NCI-H1694 treated with DMSO at 0.1 percent for 48 hours (cell line): ENCODE measurements around the gene CYP2C18.
"Not testable (repeated sequence)": the region's sequence is repeated elsewhere in the genome, so short reads cannot be mapped to it uniquely, and the experiment has no call there.

ENCODE experiments used
- DNase-seq: peaks from one replicate; lab custom pipeline; 2025; lab: John Stamatoyannopoulos, UW

Gene CYP2C18

DNA sequence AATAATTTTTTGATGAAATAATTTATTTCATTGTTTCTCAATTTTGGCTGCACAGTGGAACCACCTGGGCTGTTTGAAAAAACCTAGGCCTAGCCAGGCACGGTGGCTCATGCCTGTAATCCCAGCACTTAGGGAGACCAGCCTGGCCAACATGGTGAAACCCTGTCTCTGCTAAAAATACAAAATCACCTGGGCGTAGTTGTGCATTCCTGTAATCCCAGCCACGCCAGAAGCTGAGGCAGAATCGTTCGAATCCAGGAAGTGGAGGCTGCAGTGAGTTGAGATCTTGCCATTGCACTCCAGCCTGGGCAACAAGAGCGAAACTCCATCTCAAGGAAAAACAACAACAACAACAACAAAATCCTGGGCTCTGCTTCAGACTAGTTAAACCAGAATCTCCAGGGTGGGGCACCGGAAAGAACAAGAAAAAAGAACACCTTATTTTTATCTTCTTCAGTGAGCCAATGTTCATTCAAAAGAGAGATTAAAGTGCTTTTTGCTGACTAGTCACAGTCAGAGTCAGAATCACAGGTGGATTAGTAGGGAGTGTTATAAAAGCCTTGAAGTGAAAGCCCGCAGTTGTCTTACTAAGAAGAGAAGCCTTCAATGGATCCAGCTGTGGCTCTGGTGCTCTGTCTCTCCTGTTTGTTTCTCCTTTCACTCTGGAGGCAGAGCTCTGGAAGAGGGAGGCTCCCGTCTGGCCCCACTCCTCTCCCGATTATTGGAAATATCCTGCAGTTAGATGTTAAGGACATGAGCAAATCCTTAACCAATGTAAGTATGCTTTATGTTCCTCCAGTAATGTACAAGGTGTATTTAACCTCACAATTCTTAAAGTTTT, at the start of gene CYP2C18:
Gene CYP2C18 (plus strand): TSS at position 516 of the 841 bp plus-strand sequence. CDS start 91 bp downstream, at position 607.
- DNase-seq, result no peak

DNA sequence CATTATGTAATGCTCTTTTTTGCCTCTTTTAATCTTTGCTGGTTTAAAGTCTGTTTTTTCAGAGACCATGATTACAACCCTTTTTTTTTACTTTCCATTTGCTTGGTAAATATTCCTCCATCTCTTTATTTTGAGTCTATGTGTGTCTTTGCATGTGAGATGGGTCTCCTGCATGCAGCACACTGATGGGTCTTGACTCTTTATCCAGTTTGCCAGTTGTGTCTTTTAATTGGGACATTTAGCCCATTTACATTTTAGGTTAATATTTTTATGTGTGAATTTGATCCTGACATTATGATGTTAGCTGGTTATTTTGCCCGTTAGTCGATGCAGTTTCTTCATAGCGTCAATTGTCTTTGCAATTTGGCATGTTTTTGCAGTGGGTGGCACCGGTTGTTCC, 45.4 kb upstream of the CYP2C18 start:
- not testable (repeated sequence) for DNase-seq

- DNase-seq, result no peak
Measured at GRCh38 chr10:94639902-94640301, 43.6 kb upstream of the CYP2C18 start.

- DNase-seq, result no peak
Measured at GRCh38 chr10:94640562-94640961, 43.0 kb upstream of the CYP2C18 start.

- DNase-seq, result no peak
Measured at GRCh38 chr10:94641480-94641879, 42.0 kb upstream of the CYP2C18 start.

DNA sequence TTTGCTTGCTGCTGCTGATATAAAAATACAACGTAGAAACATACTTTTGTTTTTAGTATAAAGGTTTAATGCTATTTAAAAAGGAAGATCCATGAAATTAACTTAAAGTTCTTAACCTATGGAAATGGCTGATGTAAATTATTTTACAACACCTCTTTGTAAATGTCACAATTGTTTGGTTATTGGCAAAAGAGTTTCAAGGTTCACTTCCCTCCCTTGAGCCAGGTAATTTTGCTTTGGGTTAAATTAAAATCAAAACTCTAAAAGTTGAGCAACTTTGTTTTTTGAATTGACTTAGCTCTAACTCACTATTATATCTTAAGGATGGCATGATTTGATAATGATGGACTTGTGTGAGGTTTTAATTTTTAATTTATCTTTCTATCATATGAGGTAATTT, 39.2 kb upstream of the CYP2C18 start:
- DNase-seq, result no peak

DNA sequence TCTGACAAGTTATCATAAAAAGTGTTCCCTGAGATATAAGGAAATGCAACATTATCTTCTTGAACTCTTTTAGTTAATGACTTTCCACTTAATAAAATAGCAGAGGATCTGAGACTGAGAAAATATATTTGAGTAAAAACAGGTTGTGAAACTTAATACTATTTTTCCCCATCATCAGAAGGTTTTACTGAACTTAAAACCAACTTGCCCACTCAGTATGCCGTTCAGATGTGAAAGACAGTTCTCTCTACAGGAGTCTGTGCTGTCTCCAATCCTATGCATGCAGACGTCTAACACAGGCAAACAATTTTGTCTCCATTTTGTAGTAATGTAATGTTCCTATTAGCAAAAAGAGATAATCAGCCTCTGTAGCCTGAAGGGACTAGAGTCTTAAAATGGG, 38.2 kb upstream of the CYP2C18 start:
- no peak for DNase-seq

GRCh38 chr10:94655201-94655600, 28.3 kb upstream of the CYP2C18 start:
- DNase-seq, result not testable (repeated sequence)

GRCh38 chr10:94663061-94663460, 20.5 kb upstream of the CYP2C18 start:
- DNase-seq, result not testable (repeated sequence)

- no peak for DNase-seq
Measured at GRCh38 chr10:94666391-94667102, 17.0 kb upstream of the CYP2C18 start.

GRCh38 chr10:94673614-94674321, 9.8 kb upstream of the CYP2C18 start:
- DNase-seq, result no peak

- DNase-seq, result no peak
Measured at GRCh38 chr10:94676496-94676895, 7.0 kb upstream of the CYP2C18 start.

DNA sequence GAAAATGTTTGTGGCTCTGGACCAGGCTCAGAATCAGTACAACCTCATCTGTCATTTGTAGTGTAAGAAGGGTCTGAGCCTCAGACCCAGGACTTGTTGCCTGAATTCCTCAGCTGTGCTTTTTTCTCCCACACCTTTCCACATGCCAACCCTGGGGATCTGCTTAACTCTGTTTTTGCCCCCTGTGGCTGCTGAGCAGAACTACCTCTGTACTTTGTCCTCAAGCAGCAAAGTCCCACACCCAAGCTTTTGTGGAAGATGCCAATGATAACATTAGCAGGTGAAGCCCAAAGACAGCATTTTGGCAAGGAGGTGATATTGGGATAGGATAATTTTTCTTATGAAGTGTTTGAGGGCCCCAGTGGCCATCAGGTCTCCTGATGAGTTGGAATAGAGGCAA, 5.8 kb upstream of the CYP2C18 start:
- no peak for DNase-seq

- DNase-seq, result no peak
Measured at GRCh38 chr10:94678475-94678874, 5.1 kb upstream of the CYP2C18 start.

DNA sequence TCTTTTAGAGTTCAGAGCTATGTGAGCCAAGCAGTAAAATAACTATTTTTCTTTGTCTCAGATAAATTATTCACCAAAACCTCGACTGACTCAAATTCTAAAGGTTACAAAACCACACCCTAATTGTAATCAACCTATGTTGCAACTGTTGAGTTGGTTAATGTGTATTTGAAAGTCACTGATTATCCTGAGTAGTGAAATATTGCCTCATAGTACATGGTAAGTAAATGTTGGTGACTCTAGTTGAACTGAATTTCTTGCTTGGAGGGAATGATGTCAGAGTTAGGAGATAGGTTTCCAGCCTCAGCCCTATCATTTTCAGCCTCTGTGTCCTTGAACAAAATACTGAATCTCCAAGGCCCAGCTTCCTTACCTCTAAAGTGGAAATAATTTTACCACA, 3.0 kb upstream of the CYP2C18 start:
- DNase-seq, result no peak

GRCh38 chr10:94682636-94683035, 893 bp upstream of the CYP2C18 start:
- DNase-seq, result not testable (repeated sequence)

- DNase-seq, result no peak
Measured at GRCh38 chr10:94687625-94688248, 4.2 kb downstream of the CYP2C18 start.

DNA sequence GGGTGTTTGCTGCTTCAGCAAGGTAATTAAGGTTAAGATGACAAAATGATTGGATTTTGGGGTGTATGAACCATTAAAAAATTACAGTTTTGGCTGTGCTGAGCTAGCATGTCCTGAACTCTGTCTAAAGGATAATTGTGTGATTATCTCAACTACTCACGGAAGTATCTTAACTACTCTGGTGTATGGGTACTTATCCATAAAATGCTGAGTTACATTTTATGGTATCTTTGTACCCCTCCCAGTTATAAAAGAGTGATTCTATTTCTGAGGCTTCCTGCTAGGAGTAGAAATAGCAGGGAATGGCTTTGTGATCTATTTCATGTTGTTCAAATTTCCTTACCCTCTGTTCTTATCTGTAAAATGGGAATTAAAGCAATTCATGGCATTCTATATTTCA, 22.6 kb downstream of the CYP2C18 start:
- no peak for DNase-seq

DNA sequence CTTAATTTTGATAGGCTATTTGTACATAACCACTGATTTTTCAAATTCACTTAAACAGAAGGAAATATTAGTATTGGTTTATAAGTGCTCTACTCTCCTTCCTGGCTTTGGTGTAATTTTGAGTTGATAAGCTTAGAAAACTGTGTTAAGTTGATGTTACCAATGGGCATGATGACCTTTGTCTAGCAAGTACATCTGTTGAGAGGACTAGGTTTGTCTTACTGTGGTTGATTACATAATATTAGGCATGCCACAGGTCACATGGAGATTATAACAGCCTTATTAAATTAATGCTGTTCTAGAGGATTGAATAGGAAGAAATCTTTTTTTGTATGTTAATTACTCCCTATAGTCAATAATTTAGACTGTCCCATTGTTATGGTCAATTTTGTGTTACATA, 27.0 kb downstream of the CYP2C18 start:
- DNase-seq, result no peak

GRCh38 chr10:94725871-94726270, 42.3 kb downstream of the CYP2C18 start:
- DNase-seq, result no peak

- no peak for DNase-seq
Measured at GRCh38 chr10:94735197-94735596, 51.7 kb downstream of the CYP2C18 start.

DNA sequence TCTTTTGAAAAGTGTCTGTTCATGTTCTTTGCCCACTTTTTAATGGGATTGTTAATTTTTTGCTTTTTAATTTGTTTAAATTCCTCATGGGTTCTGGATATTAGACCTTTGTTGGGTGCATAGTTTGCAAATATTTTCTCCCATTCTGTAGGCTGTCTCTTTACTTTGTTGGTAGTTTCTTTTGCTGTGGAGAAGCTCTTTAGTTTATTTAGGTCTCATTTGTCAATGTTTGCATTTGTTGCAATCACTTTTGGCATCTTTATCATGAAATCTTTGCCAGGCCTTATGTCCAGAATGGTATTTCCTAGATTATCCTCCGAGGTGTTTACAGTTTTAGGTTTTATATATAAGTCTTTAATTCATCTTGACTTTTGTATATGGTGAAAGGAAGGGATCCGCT, 55.1 kb downstream of the CYP2C18 start:
- no peak for DNase-seq
